GM19467 (cell line): Measurements from ENCODE around the gene CFAP54.
"Not testable (repeated sequence)": the region's sequence is repeated elsewhere in the genome, so short reads cannot be mapped to it uniquely, and the experiment has no call there.

Source experiments
- ATAC-seq: cut with Tn5 transposase; IDR thresholded peaks from one replicate; pipeline ENCODE4 v1.9.1; 2021; ENCODE audit warnings: mild to moderate bottlenecking, moderate library complexity; ENCODE audit not compliant: unreplicated experiment

The CFAP54 gene

GRCh38 chr12:96489392-96490056 is at the start of gene CFAP54:
CFAP54 (plus strand) TSS chr12:96489577; CDS start chr12:96489610, 33 bp downstream.
- peak; percentile 97 for ATAC-seq

GRCh38 chr12:96441816-96442215 is 47.6 kb upstream of the CFAP54 start:
- no peak for ATAC-seq

GRCh38 chr12:96442906-96443305 is 46.5 kb upstream of the CFAP54 start:
- ATAC-seq, result no peak

GRCh38 chr12:96444399-96444798 is 45.0 kb upstream of the CFAP54 start:
- ATAC-seq, result no peak

- ATAC-seq, result peak; percentile 98
These were observed 43.4 kb upstream of the CFAP54 start for GRCh38 chr12:96445691-96446583.

GRCh38 chr12:96447256-96447655 is 42.1 kb upstream of the CFAP54 start:
- ATAC-seq, result no peak

GRCh38 chr12:96448300-96448699 is 41.1 kb upstream of the CFAP54 start:
- ATAC-seq, result no peak

- no peak for ATAC-seq
These were observed 37.0 kb upstream of the CFAP54 start for GRCh38 chr12:96452261-96452922.

GRCh38 chr12:96454396-96454795 is 35.0 kb upstream of the CFAP54 start:
- no peak for ATAC-seq

GRCh38 chr12:96456265-96456974 is 33.0 kb upstream of the CFAP54 start:
- ATAC-seq, result peak; percentile 76

GRCh38 chr12:96457191-96457930 is 32.0 kb upstream of the CFAP54 start:
- ATAC-seq, result no peak

GRCh38 chr12:96459281-96459680 is 30.1 kb upstream of the CFAP54 start:
- ATAC-seq, result not testable (repeated sequence)

- ATAC-seq, result no peak
These were observed 26.7 kb upstream of the CFAP54 start for GRCh38 chr12:96462571-96463280.

- ATAC-seq, result no peak
These were observed 23.5 kb upstream of the CFAP54 start for GRCh38 chr12:96465896-96466295.

- no peak for ATAC-seq
These were observed 22.2 kb upstream of the CFAP54 start for GRCh38 chr12:96466939-96467751.

- ATAC-seq, result no peak
These were observed 17.9 kb upstream of the CFAP54 start for GRCh38 chr12:96471368-96472050.

- ATAC-seq, result no peak
These were observed 17.0 kb upstream of the CFAP54 start for GRCh38 chr12:96472384-96472783.

GRCh38 chr12:96473394-96474093 is 15.8 kb upstream of the CFAP54 start:
- no peak for ATAC-seq
